Measurements from ENCODE around the gene EPHA6.
"Not testable (repeated sequence)": the region's sequence is repeated elsewhere in the genome, so short reads cannot be mapped to it uniquely, and the experiment has no call there.

Gene EPHA6

GRCh38 chr3:97421565-97421964, 607.2 kb downstream of the EPHA6 start:
- no peak for DNase-seq (ENCODE audit: extremely low read depth in 1 of 2, low read depth in 1 of 2)

- no peak for DNase-seq (ENCODE audit: extremely low read depth in 1 of 2, low read depth in 1 of 2)
Measured at GRCh38 chr3:97425002-97425401, 610.6 kb downstream of the EPHA6 start.

GRCh38 chr3:97430601-97431000, 616.2 kb downstream of the EPHA6 start:
- no peak for DNase-seq (ENCODE audit: extremely low read depth in 1 of 2, low read depth in 1 of 2)

GRCh38 chr3:97432914-97433313, 618.5 kb downstream of the EPHA6 start:
- no peak for DNase-seq (ENCODE audit: extremely low read depth in 1 of 2, low read depth in 1 of 2)

- DNase-seq (ENCODE audit: extremely low read depth in 1 of 2, low read depth in 1 of 2), result no peak
Measured at GRCh38 chr3:97438131-97438530, 623.7 kb downstream of the EPHA6 start.

GRCh38 chr3:97439373-97439772, 625.0 kb downstream of the EPHA6 start:
- DNase-seq (ENCODE audit: extremely low read depth in 1 of 2, low read depth in 1 of 2), result no peak

GRCh38 chr3:97464035-97464434, 649.6 kb downstream of the EPHA6 start:
- no peak for DNase-seq (ENCODE audit: extremely low read depth in 1 of 2, low read depth in 1 of 2)

- DNase-seq (ENCODE audit: extremely low read depth in 1 of 2, low read depth in 1 of 2), result no peak
Measured at GRCh38 chr3:97470481-97470880, 656.1 kb downstream of the EPHA6 start.

GRCh38 chr3:97479740-97480139, 665.3 kb downstream of the EPHA6 start:
- no peak for DNase-seq (ENCODE audit: extremely low read depth in 1 of 2, low read depth in 1 of 2)

GRCh38 chr3:97480696-97481289, 666.4 kb downstream of the EPHA6 start:
- DNase-seq (ENCODE audit: extremely low read depth in 1 of 2, low read depth in 1 of 2), result not testable (repeated sequence)

- no peak for DNase-seq (ENCODE audit: extremely low read depth in 1 of 2, low read depth in 1 of 2)
Measured at GRCh38 chr3:97481416-97481815, 667.0 kb downstream of the EPHA6 start.

- no peak for DNase-seq (ENCODE audit: extremely low read depth in 1 of 2, low read depth in 1 of 2)
Measured at GRCh38 chr3:97485206-97485605, 670.8 kb downstream of the EPHA6 start.

GRCh38 chr3:97487587-97487986, 673.2 kb downstream of the EPHA6 start:
- DNase-seq (ENCODE audit: extremely low read depth in 1 of 2, low read depth in 1 of 2), result no peak

GRCh38 chr3:97488741-97489140, 674.3 kb downstream of the EPHA6 start:
- DNase-seq (ENCODE audit: extremely low read depth in 1 of 2, low read depth in 1 of 2), result no peak

- DNase-seq (ENCODE audit: extremely low read depth in 1 of 2, low read depth in 1 of 2), result no peak
Measured at GRCh38 chr3:97495896-97496295, 681.5 kb downstream of the EPHA6 start.

GRCh38 chr3:97497138-97497537, 682.7 kb downstream of the EPHA6 start:
- no peak for DNase-seq (ENCODE audit: extremely low read depth in 1 of 2, low read depth in 1 of 2)

GRCh38 chr3:97504463-97504862, 690.1 kb downstream of the EPHA6 start:
- no peak for DNase-seq (ENCODE audit: extremely low read depth in 1 of 2, low read depth in 1 of 2)

- DNase-seq (ENCODE audit: extremely low read depth in 1 of 2, low read depth in 1 of 2), result no peak
Measured at GRCh38 chr3:97510795-97511194, 696.4 kb downstream of the EPHA6 start.

GRCh38 chr3:97515076-97515475, 700.7 kb downstream of the EPHA6 start:
- no peak for DNase-seq (ENCODE audit: extremely low read depth in 1 of 2, low read depth in 1 of 2)

- no peak for DNase-seq (ENCODE audit: extremely low read depth in 1 of 2, low read depth in 1 of 2)
Measured at GRCh38 chr3:97530691-97531090, 716.3 kb downstream of the EPHA6 start.

- DNase-seq (ENCODE audit: extremely low read depth in 1 of 2, low read depth in 1 of 2), result not testable (repeated sequence)
Measured at GRCh38 chr3:97547573-97547972, 733.2 kb downstream of the EPHA6 start.

- no peak for DNase-seq (ENCODE audit: extremely low read depth in 1 of 2, low read depth in 1 of 2)
Measured at GRCh38 chr3:97550408-97550807, 736.0 kb downstream of the EPHA6 start.

GRCh38 chr3:97552186-97552585, 737.8 kb downstream of the EPHA6 start:
- no peak for DNase-seq (ENCODE audit: extremely low read depth in 1 of 2, low read depth in 1 of 2)

Data from activated CD8-positive, alpha-beta memory T cell treated with anti-CD3 and anti-CD28 coated beads for 1 hour (primary cell).